Gastroesophageal sphincter (tissue), 3 donors: ENCODE data around the gene KIF16B.

Source experiments
- CTCF ChIP-seq, 4 experiments: fragments of 200-600 bp in 2 of 4; fragments of 450-650 bp in 2 of 4; sonication (generic) in 1 of 4; IDR thresholded peaks; one replicate each; pipeline ENCODE4 v1.5.1; 2017 to 2019; ENCODE audit warnings: antibody characterized with exemption in 4 of 4, mild to moderate bottlenecking in 2 of 4, moderate library complexity in 2 of 4
- POLR2A ChIP-seq, 2 donors: fragments of 450-650 bp; IDR thresholded peaks; one replicate each; pipeline ENCODE4 v1.6.1; 2017; ENCODE audit warnings: antibody characterized with exemption in 2 of 2, mild to moderate bottlenecking in 2 of 2, moderate library complexity in 1 of 2
- POLR2AphosphoS5 ChIP-seq: sonication (generic); formaldehyde crosslinking; IDR thresholded peaks from one replicate; pipeline ENCODE4 v1.6.1; 2017; ENCODE audit warnings: antibody characterized with exemption

DNA sequence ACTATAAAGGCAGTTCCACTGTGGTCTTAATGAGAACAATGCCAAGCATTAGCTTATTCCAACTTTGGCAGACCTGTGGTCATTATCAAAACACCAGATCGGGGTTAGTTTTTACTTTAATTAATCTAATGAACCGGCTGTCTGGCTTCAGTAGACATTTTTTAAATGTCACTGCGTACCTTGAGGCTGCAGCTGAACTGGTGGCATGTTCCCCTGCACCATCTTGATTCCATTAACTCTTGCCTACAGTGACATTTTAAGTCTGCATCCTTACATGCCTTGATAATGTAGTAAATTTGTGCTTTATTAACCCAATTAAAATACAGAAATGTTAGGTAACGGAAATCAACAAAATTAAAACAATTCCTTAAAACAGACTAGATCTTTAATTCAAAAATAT, 127.0 kb downstream of the KIF16B start:
- TF ChIP-seq CTCF (IDR thresholded peaks at IDR 0.05) = no peak
- TF ChIP-seq POLR2AphosphoS5 = no peak
- TF ChIP-seq POLR2A (IDR thresholded peaks at IDR 0.05) = no peak
